Nucleus accumbens (tissue), 56 donors: ENCODE results near the gene EVC2.
A peak's percentile ranks its signal among the peaks of the same experiment; 100 is the strongest.
"Not testable (repeated sequence)": the region's sequence is repeated elsewhere in the genome, so short reads cannot be mapped to it uniquely, and the experiment has no call there.

Experiments used
- DNase-seq, 56 donors: peaks; one replicate each; lab custom pipeline; 2025; lab: John Stamatoyannopoulos, UW

EVC2 gene

GRCh38 chr4:5746250-5746649, 37.9 kb upstream of the EVC2 start:
- no peak for DNase-seq

DNA sequence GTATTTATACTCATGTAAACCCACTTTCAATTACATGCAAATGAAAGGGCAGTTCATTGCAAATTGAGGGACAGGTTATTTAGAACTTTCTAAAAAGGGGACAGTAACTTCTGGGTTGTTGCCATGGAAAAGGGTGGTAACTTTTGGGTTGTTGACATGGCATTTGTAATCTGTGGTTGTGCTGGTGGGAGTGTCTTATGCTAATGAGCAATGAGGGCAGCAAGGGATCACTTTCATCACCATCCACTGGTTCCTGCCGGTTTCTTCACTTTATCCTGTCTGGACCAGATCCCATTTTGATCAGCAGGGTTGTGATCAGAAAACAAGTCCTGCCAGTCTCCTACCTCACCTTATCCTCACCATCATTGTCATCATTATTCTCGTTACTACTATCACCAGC, 34.6 kb upstream of the EVC2 start:
- DNase-seq, result no peak

DNA sequence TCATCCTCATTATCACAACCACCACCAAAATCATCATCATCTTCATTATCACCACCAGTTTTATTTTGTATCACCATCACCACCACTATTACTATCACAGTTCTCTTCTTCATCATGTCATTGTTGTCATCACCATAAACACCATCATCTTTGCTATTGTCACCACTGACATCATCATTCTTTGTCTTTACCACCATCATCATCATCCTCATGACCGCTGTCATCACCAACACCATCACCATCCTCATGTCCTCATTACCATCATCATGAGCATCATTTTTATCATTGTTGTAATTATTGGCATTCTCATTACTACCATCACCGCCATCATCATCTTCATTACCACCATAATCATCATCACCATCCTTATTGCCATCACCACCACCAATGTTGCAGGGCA, 34.0 kb upstream of the EVC2 start:
- no peak for DNase-seq

GRCh38 chr4:5738061-5738460, 29.7 kb upstream of the EVC2 start:
- no peak for DNase-seq

GRCh38 chr4:5735463-5735862, 27.1 kb upstream of the EVC2 start:
- DNase-seq, result no peak

DNA sequence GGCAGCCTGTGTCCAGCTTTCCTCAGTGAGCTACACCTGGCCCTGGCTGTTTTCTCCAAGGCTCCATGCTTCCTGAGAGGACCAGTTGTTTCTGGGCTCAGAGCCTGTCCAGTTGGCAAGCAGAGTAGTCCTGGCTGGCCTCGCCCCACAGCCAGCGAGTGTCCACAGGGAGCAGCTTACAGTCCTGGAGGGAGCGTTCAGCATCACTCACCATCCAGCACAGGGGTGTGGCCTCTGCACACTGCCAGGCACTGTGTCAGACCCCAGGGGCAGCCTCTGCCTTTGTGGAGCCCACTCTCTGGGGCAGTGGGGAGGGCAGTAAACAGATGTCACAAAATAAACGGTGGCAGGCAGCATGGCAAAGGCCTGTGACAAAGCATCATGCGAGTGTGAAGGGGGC, 26.5 kb upstream of the EVC2 start:
- DNase-seq, result peak in 2 of 56 donors; percentile 1 to 14

DNA sequence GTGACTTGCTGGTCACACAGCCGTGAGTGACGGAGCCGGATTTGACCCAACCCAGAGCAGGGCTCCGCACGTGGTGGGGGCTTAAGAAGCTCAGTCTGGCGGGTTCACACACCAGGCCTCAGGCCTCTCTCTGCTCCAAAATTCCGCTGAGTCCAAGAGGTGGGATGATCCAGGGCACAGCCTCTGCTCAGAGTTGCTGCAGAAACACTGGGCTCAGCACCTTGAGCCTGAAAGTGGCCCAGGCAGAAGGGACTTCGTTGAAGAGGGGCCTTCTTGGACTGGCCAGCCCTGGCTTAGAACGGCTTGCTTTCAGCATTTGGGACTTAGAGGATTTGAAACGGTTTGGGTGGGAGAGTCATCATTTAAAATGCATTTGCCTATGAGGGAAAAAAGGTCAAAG, 23.8 kb upstream of the EVC2 start:
- DNase-seq, result no peak

DNA sequence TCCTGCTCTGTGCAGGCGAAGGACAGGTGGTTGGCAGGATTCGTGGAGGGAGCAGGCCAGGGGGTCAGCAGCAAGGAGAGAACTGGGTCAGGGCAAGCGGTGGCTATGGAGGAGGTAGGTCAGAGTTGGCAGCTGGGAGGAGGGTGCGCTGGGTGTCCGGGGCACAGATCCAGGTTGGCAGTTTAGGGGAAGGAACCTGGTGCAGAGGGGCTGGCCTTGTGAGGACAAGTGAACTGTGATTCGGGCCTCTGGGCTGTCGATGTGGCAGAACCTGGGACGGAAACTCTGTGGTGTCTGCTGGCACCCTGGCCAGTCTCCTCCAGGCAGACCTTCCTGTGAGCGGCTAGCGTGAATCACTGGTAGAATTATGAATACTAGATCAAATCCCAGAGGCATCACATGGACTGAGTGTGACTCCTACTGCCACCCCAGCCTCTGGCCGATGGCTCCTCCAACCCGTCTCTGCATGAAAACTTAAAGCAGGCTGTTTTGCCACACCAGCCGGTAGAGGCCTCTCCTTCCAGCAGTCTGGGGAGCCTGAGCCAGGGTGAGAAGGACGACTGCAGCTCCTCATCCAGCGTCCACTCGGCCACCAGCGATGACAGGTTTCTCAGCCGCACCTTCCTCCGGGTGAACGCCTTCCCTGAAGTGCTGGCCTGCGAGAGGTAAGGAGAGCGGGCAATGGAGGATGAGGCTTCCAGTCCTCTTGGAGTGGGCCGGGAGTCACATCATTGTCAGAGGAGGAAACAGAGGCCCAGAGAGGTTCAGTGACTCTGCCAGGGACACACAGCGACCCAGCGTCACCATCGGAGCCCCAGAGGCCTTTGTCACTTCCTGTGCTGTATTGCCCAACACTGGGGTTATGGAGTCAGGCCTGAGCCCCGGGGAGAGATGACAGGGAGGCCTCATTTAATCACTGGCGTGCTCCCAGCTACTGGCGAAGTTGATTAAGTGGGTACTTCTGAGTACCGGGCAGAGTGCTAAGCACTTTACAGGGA, 22.9 kb upstream of the EVC2 start:
- DNase-seq, result no peak

DNA sequence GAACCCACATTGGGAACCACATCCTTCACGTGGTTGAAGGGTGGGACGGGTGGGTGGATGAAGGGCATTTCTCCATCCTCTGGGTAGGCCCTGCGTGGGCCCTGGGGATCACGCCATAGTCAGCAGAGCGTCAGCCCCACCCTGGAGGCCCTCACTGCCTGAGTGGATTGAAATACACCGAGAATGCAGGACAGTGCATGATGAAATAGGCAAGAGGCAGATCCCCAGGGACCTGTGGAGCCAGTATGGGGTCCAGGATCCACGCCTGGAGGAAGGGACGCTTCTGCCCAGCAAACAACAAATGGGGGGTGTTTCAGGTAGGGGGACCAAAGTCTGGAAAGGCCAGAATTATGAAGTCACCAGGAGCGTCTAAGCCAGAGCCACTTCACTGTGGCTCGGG, 22.1 kb upstream of the EVC2 start:
- DNase-seq, result no peak

- not testable (repeated sequence) for DNase-seq
Measured at GRCh38 chr4:5728412-5728811, 20.1 kb upstream of the EVC2 start.

- no peak for DNase-seq
Measured at GRCh38 chr4:5724377-5724776, 16.0 kb upstream of the EVC2 start.

- DNase-seq, result no peak
Measured at GRCh38 chr4:5722328-5722727, 14.0 kb upstream of the EVC2 start.

- no peak for DNase-seq
Measured at GRCh38 chr4:5721923-5722322, 13.6 kb upstream of the EVC2 start.

- DNase-seq, result no peak
Measured at GRCh38 chr4:5720980-5721379, 12.6 kb upstream of the EVC2 start.

- no peak for DNase-seq
Measured at GRCh38 chr4:5720157-5720850, 11.9 kb upstream of the EVC2 start.

GRCh38 chr4:5719350-5720055, 11.1 kb upstream of the EVC2 start:
- no peak for DNase-seq

DNA sequence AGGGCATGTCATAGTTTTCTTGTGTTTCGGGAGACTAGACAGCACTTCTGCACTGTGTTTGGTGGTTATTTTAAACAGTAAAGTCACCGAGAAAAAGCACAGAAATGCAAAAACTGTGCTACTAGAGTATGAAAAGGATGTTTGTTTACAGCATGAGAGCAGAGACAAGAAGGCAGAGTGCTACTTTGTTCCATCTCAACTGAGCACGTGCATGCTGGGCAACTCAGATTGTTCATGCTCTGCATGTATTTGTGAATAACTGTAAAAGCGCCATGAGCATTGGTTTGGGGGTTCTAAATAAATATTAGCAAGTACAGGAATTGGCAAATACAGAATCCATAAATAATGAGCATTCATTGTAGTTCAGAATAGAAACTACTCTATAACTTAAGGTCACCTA, 10.1 kb upstream of the EVC2 start:
- no peak for DNase-seq

DNA sequence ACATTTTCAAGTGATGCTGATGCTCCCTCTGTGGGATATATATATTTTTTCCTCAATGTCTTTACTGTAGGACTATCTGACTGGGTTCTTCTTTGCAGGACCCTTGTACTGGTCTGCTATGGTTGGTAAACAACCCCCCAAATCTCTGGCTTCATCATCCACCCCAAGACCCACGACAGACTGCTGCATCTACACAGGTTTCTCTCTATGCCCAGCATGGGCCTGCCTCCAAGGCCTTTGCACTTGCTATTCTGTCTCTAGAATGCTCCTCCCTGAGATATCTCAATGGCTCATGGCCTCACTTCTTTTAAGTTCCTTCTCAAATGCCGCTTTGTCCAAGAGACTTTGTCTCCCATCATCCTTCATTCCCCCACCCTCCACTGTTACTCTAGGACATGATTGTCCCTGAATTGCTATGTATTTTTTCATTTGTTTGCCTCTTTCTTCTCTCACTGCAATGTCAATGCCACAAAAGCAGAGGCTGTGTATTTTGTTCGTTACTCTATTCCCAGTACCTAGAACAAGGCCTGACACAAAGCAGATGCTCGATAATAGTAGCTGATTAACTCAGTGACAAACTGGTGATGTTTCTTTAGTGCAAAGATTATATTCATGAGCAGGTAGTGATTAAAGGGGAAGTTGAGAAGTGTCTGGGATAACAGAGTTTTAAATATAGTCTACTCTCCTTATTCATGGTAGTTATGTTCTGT, 9.2 kb upstream of the EVC2 start:
- DNase-seq, result no peak

DNA sequence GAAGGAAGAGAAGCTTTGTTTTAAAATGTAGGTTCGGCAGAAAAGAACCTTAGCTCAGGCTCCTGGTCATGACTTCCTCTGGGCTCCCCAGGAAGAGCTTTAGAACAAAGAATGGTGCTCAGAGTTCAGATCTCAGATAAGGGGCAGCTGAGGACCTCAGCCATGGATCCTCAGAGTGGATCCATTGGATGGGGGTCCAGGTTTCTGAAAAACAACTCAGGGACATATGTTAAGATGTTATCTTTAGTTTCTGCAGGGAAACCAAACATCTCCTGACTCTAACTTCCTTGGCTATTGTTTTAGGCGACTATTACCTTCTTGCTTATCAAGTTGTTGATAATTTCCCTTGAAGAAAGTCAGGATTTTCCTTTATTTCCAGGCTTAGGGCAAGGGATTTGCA, 8.0 kb upstream of the EVC2 start:
- no peak for DNase-seq

DNA sequence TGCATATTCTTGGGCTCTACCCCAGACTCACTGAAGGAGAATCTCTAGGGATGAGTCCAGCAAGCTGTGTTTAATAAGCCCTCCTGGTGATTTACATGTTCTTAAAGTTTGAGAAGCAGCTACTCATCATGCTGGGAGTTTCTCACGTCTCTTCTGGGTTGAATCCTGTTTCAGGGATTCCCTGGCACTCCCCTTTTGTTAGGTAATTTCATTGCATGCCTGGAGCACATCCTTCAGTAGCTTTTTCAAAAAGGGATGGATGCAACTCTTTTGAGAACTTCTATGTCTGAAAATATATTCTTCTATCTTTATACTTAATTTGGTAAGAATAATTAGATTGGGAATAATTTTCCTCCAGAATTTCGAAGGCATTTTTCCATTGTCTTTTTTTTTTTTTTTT, 7.0 kb upstream of the EVC2 start:
- DNase-seq, result no peak

DNA sequence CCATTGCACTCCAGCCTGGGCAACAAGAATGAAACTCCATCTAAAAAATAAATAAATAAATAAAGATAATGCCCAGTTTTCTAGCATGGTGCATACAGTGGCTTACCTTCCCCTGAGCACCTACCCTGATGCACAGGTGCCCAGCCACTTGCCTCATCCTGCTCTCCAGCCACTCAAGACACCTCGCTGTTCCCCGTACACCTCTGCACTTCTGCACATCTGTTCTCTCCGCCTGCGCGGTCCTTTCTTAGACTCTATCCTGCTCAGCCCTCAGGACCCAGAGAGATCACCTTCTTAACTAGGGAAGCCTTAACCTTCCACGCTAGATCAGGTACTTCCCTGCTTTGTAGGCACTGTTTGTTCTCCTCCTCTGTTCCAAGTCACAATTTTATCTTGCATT, 5.5 kb upstream of the EVC2 start:
- no peak for DNase-seq
